Measurements from ENCODE around the gene TMEM181. TPM values are rescaled to one million over a fixed set of nuclear protein-coding genes. Genes with fewer than 3 reads are reported as not detected.

Gene TMEM181
- total RNA-seq, 4 donors from 2014 or later: 21.6 to 31.6 (median 26.0) TPM

DNA sequence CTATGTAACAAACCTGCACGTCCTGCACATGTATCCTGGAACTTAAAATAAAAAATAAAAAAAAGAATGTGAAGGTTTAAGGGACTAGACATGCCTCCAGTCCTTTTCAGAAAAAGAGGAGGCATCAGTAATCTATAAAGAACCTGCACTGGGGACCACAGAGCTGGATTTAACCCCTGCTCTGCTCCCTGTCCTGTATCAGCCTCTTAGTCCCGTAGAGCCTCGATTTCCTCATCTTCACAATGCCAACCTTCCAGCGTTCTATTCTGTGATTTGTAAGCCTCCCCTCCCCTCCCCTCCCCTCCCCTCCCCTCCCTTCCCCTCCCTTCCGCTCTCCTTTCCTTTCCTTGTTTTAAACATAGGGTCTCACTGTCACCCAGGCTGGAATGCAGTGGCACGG is 31.1 kb upstream of the TMEM181 start:
- no peak overlapping the region for H3K4me3 ChIP-seq
- intact Hi-C loops (cut with DNase I): no loop called here
- H3K27me3 ChIP-seq: peaks cover 0 to 42% (median 2%) of the 10 kb centered on the region in 4 donors
- 88% methylated on average over 6 of the region's 6 CpGs for WGBS
- no peaks in the 10 kb centered on the region for H3K36me3 ChIP-seq
- no peak for DNase-seq (ENCODE audit: extremely low spot score)
- H3K27ac ChIP-seq (replicated peaks in 1 of 4): no peak overlapping the region
- TF ChIP-seq EP300 (IDR thresholded peaks at IDR 0.05): no peak
- TF ChIP-seq POLR2AphosphoS5 (IDR thresholded peaks at IDR 0.05): no peak
- TF ChIP-seq, protein P1, sequence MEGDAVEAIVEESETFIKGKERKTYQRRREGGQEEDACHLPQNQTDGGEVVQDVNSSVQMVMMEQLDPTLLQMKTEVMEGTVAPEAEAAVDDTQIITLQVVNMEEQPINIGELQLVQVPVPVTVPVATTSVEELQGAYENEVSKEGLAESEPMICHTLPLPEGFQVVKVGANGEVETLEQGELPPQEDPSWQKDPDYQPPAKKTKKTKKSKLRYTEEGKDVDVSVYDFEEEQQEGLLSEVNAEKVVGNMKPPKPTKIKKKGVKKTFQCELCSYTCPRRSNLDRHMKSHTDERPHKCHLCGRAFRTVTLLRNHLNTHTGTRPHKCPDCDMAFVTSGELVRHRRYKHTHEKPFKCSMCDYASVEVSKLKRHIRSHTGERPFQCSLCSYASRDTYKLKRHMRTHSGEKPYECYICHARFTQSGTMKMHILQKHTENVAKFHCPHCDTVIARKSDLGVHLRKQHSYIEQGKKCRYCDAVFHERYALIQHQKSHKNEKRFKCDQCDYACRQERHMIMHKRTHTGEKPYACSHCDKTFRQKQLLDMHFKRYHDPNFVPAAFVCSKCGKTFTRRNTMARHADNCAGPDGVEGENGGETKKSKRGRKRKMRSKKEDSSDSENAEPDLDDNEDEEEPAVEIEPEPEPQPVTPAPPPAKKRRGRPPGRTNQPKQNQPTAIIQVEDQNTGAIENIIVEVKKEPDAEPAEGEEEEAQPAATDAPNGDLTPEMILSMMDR (IDR thresholded peaks at IDR 0.05): no peak
- TF ChIP-seq POLR2A (IDR thresholded peaks at IDR 0.05; ENCODE audit: low read depth): no peak
- peaks cover 0 to 15% (median 5%) of the 10 kb centered on the region in 4 donors for H3K9me3 ChIP-seq
- no peaks in the 10 kb centered on the region for H3K4me1 ChIP-seq

- H3K4me3 ChIP-seq: no peak overlapping the region
- intact Hi-C loops (cut with DNase I): no loop called here
- no peaks in the 10 kb centered on the region for H3K36me3 ChIP-seq
- TF ChIP-seq EP300 (IDR thresholded peaks at IDR 0.05) (no peak), POLR2AphosphoS5 (IDR thresholded peaks at IDR 0.05) (no peak), POLR2A (IDR thresholded peaks at IDR 0.05; ENCODE audit: low read depth) (no peak)
- TF ChIP-seq, protein P1 (IDR thresholded peaks at IDR 0.05): no peak
- H3K27ac ChIP-seq (replicated peaks in 1 of 4): no peak overlapping the region
- peaks cover 0 to 15% (median 5%) of the 10 kb centered on the region in 4 donors for H3K9me3 ChIP-seq
- H3K27me3 ChIP-seq: peaks cover 0 to 41% (median under 1%) of the 10 kb centered on the region in 4 donors
- 74% methylated on average over 8 of the region's 8 CpGs for WGBS
- no peaks in the 10 kb centered on the region for H3K4me1 ChIP-seq
- DNase-seq (ENCODE audit: extremely low spot score): no peak
These were observed 30.3 kb upstream of the TMEM181 start for GRCh38 chr6:158529629-158530028.

GRCh38 chr6:158531566-158531965 is 28.3 kb upstream of the TMEM181 start:
- no peaks in the 10 kb centered on the region for H3K36me3 ChIP-seq
- WGBS: 85% methylated on average over 4 of the region's 4 CpGs
- no peak overlapping the region for H3K27ac ChIP-seq (replicated peaks in 1 of 4)
- intact Hi-C loops (cut with DNase I): no loop called here
- DNase-seq (ENCODE audit: extremely low spot score): no peak
- TF ChIP-seq POLR2A (IDR thresholded peaks at IDR 0.05; ENCODE audit: low read depth) (no peak), POLR2AphosphoS5 (IDR thresholded peaks at IDR 0.05) (no peak), EP300 (IDR thresholded peaks at IDR 0.05) (no peak)
- TF ChIP-seq, protein P1 (IDR thresholded peaks at IDR 0.05): no peak
- peaks cover 0 to 15% (median 5%) of the 10 kb centered on the region in 4 donors for H3K9me3 ChIP-seq
- peaks cover 0 to 40% (median 5%) of the 10 kb centered on the region in 4 donors for H3K27me3 ChIP-seq
- peaks cover 4 to 9% (median 6%) of the 10 kb centered on the region in 4 donors for H3K4me1 ChIP-seq
- no peak overlapping the region for H3K4me3 ChIP-seq

DNA sequence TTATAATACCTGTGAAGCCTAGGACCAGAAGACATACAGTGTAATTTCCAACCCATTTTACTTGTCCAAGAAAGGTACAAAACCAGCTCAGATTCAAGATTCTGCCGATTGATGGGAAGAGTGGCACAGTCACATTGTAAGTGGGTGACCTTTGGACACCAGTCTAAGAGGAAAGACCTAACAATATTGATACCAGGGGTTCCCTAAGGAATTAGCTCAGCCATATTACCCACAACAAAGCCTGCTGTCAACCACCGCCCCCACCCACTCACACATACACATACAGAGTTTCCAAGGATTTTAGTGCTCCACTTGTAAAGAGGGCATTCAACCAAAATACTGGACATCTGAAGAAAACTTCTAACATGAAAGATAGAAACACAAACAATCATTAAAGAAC is 27.9 kb upstream of the TMEM181 start:
- TF ChIP-seq POLR2A (IDR thresholded peaks at IDR 0.05; ENCODE audit: low read depth) (no peak), EP300 (IDR thresholded peaks at IDR 0.05) (no peak)
- TF ChIP-seq, protein P1 (IDR thresholded peaks at IDR 0.05): no peak
- peaks cover 0 to 13% (median 4%) of the 10 kb centered on the region in 4 donors for H3K9me3 ChIP-seq
- no peak overlapping the region for H3K4me3 ChIP-seq
- H3K27me3 ChIP-seq: peaks cover 0 to 43% (median 7%) of the 10 kb centered on the region in 4 donors
- H3K36me3 ChIP-seq: no peaks in the 10 kb centered on the region
- H3K27ac ChIP-seq (replicated peaks in 1 of 4): no peak overlapping the region
- intact Hi-C loops (cut with DNase I): no loop called here
- H3K4me1 ChIP-seq: peaks cover 6 to 13% (median 10%) of the 10 kb centered on the region in 4 donors
- WGBS: 91% methylated on average over 2 of the region's 2 CpGs
- no peak for DNase-seq (ENCODE audit: extremely low spot score)

All from esophagus muscularis mucosa (tissue), 4 donors.